ENCODE data around the gene S100A4. TPM values are rescaled to one million over a fixed set of nuclear protein-coding genes. Genes with fewer than 3 reads are reported as not detected.

S100A4 gene
- total RNA-seq, 2 experiments from 2014 or later = 385 to 394 TPM

DNA sequence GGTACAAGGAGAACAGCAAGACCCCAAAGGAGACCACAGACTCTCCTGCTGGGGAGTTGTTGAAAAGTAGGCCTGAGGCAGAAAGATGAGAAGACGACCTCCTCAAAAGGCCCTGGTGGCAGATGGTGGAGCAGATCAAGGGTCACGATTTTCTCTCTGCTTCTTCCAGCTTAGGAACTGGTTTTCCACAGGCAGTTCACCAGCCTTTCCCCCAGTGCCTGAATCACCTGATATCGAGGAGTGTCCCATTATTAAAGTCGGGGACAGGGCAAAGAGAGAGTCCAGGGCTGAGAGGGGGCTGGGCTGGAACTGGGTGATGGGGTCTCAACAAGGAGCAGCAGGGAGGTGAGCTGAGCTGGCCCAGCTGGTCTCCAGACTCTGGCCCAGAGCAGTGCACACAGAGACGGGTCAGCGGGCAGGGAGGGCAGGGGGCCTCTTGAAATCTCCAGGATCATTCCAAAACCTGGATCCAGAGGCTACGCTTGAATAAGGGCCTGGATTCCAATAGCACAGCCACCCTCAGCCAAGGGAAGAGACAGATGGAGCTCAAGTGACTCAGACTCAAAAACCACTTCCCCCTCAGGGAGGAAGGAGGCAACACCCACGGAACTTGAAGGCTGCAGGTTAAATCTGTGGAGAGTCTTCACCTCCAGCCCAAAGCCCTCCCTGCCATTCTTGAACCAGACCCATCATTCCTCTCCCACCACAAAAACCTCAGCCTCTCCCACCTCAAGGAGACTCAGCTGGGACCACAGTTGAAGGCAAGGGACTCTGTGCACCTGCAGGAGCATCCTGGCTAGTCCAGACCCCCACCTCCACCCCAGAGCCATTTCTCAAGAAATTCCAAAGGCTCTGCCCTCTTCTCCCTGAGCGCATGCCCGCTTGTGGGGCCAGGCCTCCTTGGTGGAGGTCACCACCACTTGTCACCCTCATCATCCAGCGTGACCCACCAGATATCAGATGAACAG lies 4.9 kb downstream of the S100A4 start, which contains the start of gene S100A5:
Gene S100A5, minus strand, starts transcription at position 541 of the 968 bp plus-strand sequence. CDS start 743 bp downstream, outside the sequence.
- POLR2A ChIA-PET = interaction anchor here (0.7 to 2.6 kb wide), 7 partner anchors 9 to 235 kb away, joined by 3 to 23 read pairs (median 5); partner anchors contain the start of genes CHTOP and SLC27A3
- DNase-seq = peak; percentile 55
- H3K27ac Mint-ChIP-seq = peak within 1 kb of the TSS; percentile 81
- no peaks in the 10 kb centered on the region for H3K9me3 Mint-ChIP-seq
- peak within 1 kb of the TSS; percentile 65 for H3K4me3 Mint-ChIP-seq
- ATAC-seq (ENCODE audit: low read depth) = peak; percentile 15
- H3K4me1 Mint-ChIP-seq = peaks cover 64% of the 10 kb centered on the region
- H3K27me3 Mint-ChIP-seq = no peaks in the 10 kb centered on the region
- peaks cover 13% of the 10 kb centered on the region for H3K36me3 Mint-ChIP-seq

DNA sequence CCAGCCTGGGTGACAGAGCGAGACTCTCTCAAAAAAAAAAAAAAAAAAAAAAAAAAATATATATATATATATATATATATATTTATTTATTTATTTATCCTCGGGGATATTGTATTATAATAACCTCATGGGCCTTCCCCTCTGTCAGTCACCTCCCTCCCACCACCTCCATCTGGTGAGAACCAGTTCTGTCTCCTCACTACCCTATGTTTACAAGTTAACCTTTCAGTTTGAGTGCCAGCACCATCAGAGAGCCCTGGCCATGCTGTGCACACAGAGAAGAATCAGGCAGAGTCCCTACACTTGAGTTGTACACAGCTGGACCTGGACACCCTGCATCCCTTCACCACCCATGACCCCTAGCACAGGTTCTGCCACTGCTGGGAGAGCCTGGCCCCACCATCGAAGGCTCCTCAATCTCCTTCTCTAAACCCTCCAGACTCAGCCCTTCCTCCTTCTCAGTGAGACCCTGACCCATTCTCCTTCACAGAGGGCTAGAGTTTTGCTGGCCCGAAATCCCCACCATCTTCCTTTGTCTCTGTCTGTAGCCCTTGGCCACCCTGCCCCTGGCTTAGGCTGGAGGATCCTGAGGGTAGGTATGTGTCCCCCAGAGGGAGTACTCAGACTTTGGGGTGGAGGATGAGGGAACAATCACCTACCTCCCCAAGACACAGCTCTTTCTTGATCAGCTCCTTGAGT lies 6.1 kb downstream of the S100A4 start:
- H3K9me3 Mint-ChIP-seq = no peaks in the 10 kb centered on the region
- H3K4me1 Mint-ChIP-seq = peaks cover 58% of the 10 kb centered on the region
- peak overlapping the region; percentile 81 for H3K27ac Mint-ChIP-seq
- H3K27me3 Mint-ChIP-seq = no peaks in the 10 kb centered on the region
- DNase-seq = no peak
- H3K36me3 Mint-ChIP-seq = peaks cover 10% of the 10 kb centered on the region
- H3K4me3 Mint-ChIP-seq = peak overlapping the region; percentile 65
- POLR2A ChIA-PET = interaction anchor here (1.4 to 2.6 kb wide), 3 partner anchors 7 to 95 kb away, joined by 6 to 23 read pairs (median 10); partner anchors contain the start of gene CHTOP
- no peak for ATAC-seq (ENCODE audit: low read depth)

- H3K4me1 Mint-ChIP-seq = peaks cover 57% of the 10 kb centered on the region
- H3K27me3 Mint-ChIP-seq = no peaks in the 10 kb centered on the region
- H3K36me3 Mint-ChIP-seq = peaks cover 8% of the 10 kb centered on the region
- H3K27ac Mint-ChIP-seq = peak overlapping the region; percentile 63
- DNase-seq (no peak), ATAC-seq (ENCODE audit: low read depth) (no peak)
- POLR2A ChIA-PET = no interaction called here
- no peaks in the 10 kb centered on the region for H3K9me3 Mint-ChIP-seq
- H3K4me3 Mint-ChIP-seq = no peak overlapping the region
These were observed 7.2 kb downstream of the S100A4 start for GRCh38 chr1:153538315-153538821.

DNA sequence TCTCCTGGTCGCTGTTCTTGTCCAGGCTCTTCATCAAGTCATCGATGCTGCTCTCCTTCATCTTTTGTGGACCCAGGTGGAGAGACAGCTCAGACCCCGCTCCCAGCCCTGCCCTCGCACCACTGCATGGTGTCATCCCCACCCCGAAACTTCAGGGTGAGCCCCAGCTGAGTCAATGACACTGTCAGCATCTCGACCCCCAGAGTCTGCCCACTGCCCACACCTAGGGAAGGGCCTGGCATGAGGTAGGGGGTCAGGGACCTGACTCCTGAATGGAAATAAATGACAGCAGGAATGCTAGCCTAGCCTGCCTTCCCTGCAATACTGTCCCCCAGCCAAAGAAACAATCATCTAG lies 8.3 kb downstream of the S100A4 start:
- H3K9me3 Mint-ChIP-seq = no peaks in the 10 kb centered on the region
- DNase-seq (no peak), ATAC-seq (ENCODE audit: low read depth) (no peak)
- H3K36me3 Mint-ChIP-seq = peaks cover 6% of the 10 kb centered on the region
- H3K27me3 Mint-ChIP-seq = no peaks in the 10 kb centered on the region
- H3K27ac Mint-ChIP-seq = peak overlapping the region; percentile 99
- peaks cover 58% of the 10 kb centered on the region for H3K4me1 Mint-ChIP-seq
- H3K4me3 Mint-ChIP-seq = no peak overlapping the region
- POLR2A ChIA-PET = interaction anchor here (6.3 to 6.8 kb wide), 2 partner anchors 8 to 28 kb away, joined by 68 to 140 read pairs; partner anchors contain the start of genes S100A2 and S100A4

DNA sequence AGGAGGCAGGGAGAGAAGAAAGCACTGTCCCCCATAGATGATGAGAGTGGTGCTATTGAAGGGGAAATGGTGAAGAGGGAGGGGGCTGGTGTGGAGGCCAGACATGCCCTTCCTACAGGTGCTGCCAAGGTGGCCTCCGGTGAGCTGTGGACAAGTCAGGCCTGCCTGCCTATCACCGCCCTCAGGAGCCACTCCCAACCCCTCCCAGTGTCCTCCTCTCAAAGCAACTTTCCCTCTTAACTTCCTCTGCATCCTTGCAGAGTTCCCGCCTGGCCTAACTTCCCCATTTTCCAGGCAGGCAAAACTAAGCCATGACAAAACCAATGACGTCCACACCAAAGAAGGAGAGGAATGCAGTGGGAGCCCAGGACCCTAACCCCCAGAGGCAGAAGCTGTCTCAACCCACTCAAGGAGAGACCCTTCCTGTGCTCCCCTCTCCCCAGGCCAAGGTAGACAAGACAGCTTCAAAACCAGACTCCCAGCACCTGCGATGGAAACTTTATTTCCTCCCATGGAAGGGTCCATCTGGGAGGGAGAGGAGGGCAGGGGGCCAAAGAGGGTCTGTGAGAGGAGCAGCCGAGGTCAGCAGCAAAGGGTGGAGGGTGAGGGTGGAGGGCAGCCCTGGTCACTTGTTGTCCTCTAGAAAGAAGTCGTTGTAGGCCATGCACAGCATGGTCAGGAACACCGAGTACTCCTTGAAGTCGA lies 8.8 kb downstream of the S100A4 start:
- no peak for DNase-seq
- Mint-ChIP-seq H3K9me3 (no peaks in the 10 kb centered on the region), H3K4me3 (peak overlapping the region; percentile 89), H3K27me3 (no peaks in the 10 kb centered on the region), H3K36me3 (peaks cover 6% of the 10 kb centered on the region), H3K4me1 (peaks cover 58% of the 10 kb centered on the region), H3K27ac (peak overlapping the region; percentile 99)
- ATAC-seq (ENCODE audit: low read depth) = no peak
- POLR2A ChIA-PET = interaction anchor here (1.0 to 6.8 kb wide), 8 partner anchors 9 to 101 kb away, joined by 3 to 140 read pairs (median 18); partner anchors contain the start of genes CHTOP, S100A2 and S100A4

GRCh38 chr1:153536012-153536670 lies 9.5 kb downstream of the S100A4 start:
- Mint-ChIP-seq H3K9me3 (no peaks in the 10 kb centered on the region), H3K4me3 (peak overlapping the region; percentile 91), H3K27me3 (no peaks in the 10 kb centered on the region), H3K27ac (peak overlapping the region; percentile 99), H3K36me3 (peaks cover 6% of the 10 kb centered on the region), H3K4me1 (peaks cover 60% of the 10 kb centered on the region)
- DNase-seq (peak; percentile 81), ATAC-seq (ENCODE audit: low read depth) (peak; percentile 78)
- POLR2A ChIA-PET = interaction anchor here (0.8 to 6.8 kb wide), 14 partner anchors 9 to 442 kb away, joined by 3 to 140 read pairs (median 4); partner anchors contain the start of genes CHTOP, JTB, S100A2 and S100A4

GRCh38 chr1:153535242-153536011 lies 10.2 kb downstream of the S100A4 start, which contains the start of gene S100A6:
Gene S100A6, minus strand, starts transcription at chr1:153535991. Its CDS starts 652 bp downstream, at chr1:153535339.
- Mint-ChIP-seq H3K36me3 (peaks cover 6% of the 10 kb centered on the region), H3K27me3 (no peaks in the 10 kb centered on the region), H3K4me1 (peaks cover 56% of the 10 kb centered on the region), H3K27ac (peak within 1 kb of the TSS; percentile 99), H3K4me3 (peak within 1 kb of the TSS; percentile 91), H3K9me3 (no peaks in the 10 kb centered on the region)
- peak; percentile 40 for ATAC-seq (ENCODE audit: low read depth)
- POLR2A ChIA-PET = interaction anchor here (0.8 to 6.8 kb wide), 16 partner anchors 10 to 455 kb away, joined by 3 to 140 read pairs (median 4); partner anchors contain the start of genes CHTOP, JTB, S100A2 and S100A4
- DNase-seq = peak; percentile 58

- H3K4me3 Mint-ChIP-seq = peak overlapping the region; percentile 91
- H3K9me3 Mint-ChIP-seq = no peaks in the 10 kb centered on the region
- no peak for DNase-seq
- H3K27me3 Mint-ChIP-seq = no peaks in the 10 kb centered on the region
- POLR2A ChIA-PET = interaction anchor here (1.1 to 6.8 kb wide), 11 partner anchors 9 to 455 kb away, joined by 3 to 140 read pairs (median 9); partner anchors contain the start of genes CHTOP, JTB, S100A2 and S100A4
- peaks cover 6% of the 10 kb centered on the region for H3K36me3 Mint-ChIP-seq
- no peak for ATAC-seq (ENCODE audit: low read depth)
- peak overlapping the region; percentile 98 for H3K27ac Mint-ChIP-seq
- H3K4me1 Mint-ChIP-seq = peaks cover 50% of the 10 kb centered on the region
These were observed 10.7 kb downstream of the S100A4 start for GRCh38 chr1:153534925-153535241.

DNA sequence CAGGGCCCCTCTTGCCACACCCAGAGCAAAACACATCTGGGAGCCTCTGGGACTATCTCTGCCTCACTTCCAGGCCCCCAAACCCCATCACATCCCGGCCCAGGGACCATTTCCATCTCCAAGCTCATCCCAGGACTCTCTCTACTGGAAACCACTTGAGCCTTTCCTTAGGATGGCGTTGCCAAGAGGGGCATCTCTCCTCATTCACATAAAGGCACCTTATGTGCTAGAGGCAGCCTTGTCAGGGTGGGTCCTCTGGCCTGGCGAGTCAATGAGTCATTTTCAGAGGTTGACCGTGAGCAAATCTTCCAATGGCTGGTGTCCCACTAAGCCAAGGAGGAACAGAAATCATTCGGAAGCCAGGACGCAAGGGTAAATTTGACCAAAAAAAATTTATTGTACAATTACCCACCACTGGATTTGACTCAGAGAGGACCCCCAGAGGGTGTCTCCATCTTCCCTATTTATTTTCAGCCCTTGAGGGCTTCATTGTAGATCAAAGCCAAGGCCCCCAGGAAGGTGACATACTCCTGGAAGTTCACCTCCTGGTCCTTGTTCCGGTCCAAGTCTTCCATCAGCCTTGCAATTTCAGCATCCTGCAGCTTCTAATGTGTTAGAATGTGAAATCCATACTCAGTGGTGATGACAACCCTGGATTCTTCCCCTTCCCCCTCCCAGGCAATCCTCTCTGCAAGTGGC lies 11.2 kb downstream of the S100A4 start:
- POLR2A ChIA-PET = interaction anchor here (1.1 to 6.8 kb wide), 10 partner anchors 9 to 456 kb away, joined by 3 to 140 read pairs (median 12); partner anchors contain the start of genes CHTOP, JTB, S100A2 and S100A4
- Mint-ChIP-seq H3K27ac (peak overlapping the region; percentile 98), H3K4me3 (peak overlapping the region; percentile 91), H3K4me1 (peaks cover 45% of the 10 kb centered on the region), H3K9me3 (no peaks in the 10 kb centered on the region), H3K36me3 (peaks cover 6% of the 10 kb centered on the region), H3K27me3 (no peaks in the 10 kb centered on the region)
- DNase-seq = no peak
- no peak for ATAC-seq (ENCODE audit: low read depth)

DNA sequence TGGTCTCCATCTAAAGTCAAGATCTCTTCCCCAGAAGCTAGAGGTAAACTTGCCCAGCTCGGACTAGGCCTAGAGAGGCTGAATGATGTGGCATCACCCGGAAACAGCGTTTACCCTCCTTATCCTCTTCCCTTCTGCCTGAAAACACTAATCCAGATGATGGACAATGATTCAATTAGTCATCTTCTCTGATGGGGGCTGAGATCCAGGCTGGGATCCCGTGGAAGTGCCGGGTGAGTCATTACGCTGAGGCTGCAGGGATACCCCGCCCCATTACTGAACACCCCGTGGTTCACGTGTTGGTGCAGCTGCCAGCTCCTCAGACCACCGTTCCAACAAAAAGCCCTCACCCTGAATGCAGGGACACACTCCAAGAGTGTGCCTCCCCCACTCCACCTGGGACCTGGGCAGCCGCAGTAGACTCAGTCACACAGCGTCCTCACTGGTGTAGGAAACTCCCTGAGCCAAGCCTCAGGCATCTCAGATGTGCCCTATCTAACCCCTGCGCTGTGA lies 11.9 kb downstream of the S100A4 start:
- Mint-ChIP-seq H3K27ac (peak overlapping the region; percentile 89), H3K9me3 (no peaks in the 10 kb centered on the region), H3K27me3 (no peaks in the 10 kb centered on the region), H3K36me3 (peaks cover 6% of the 10 kb centered on the region), H3K4me1 (peaks cover 44% of the 10 kb centered on the region), H3K4me3 (peak overlapping the region; percentile 91)
- DNase-seq (peak; percentile 36), ATAC-seq (ENCODE audit: low read depth) (no peak)
- POLR2A ChIA-PET = interaction anchor here (0.8 to 6.8 kb wide), 7 partner anchors 7 to 457 kb away, joined by 3 to 140 read pairs (median 23); partner anchors contain the start of genes CHTOP, RPS27, S100A2 and S100A4
